Ascending aorta (tissue), 2 donors: ENCODE measurements around the gene RNPS1. TPM values are rescaled to one million over a fixed set of nuclear protein-coding genes. Genes with fewer than 3 reads are reported as not detected.

Source experiments
- DNase-seq, 2 donors: peaks; one replicate each; pipeline ENCODE4 v3.0.0-alpha.2; 2019; ENCODE audit warnings: low spot score in 2 of 2
- H3K27ac ChIP-seq, 2 donors: fragments of 200-600 bp; sonication (generic); one replicate each; pipeline ENCODE4 v1.5.1; 2016 to 2017; ENCODE audit warnings: mild to moderate bottlenecking in 1 of 2
- H3K27me3 ChIP-seq: fragments of 200-600 bp; sonication (generic); one replicate; pipeline ENCODE4 v1.5.1; 2017
- H3K36me3 ChIP-seq, 2 donors: fragments of 200-600 bp; sonication (generic); one replicate each; pipeline ENCODE4 v1.5.1; 2016
- H3K4me1 ChIP-seq, 2 donors: fragments of 200-600 bp; sonication (generic); one replicate each; pipeline ENCODE4 v1.5.1; 2016 to 2017; ENCODE audit warnings: mild to moderate bottlenecking in 1 of 2
- H3K4me3 ChIP-seq, 2 donors: fragments of 200-600 bp; sonication (generic); one replicate each; pipeline ENCODE4 v1.5.1; 2016 to 2017; ENCODE audit warnings: mild to moderate bottlenecking in 1 of 2
- H3K9me3 ChIP-seq, 2 donors: fragments of 200-600 bp; sonication (generic); one replicate each; pipeline ENCODE4 v1.5.1; 2016
- intact Hi-C: fragments of 100-400 bp; cut with DNase I; formaldehyde crosslinking; loops from one replicate; pipeline ENCODE4 v1.15.1; 2023
- total RNA-seq: library from RNA; depleted of rRNA; stranded (reverse); fragments of >200 nt; gene quantifications from one replicate; pipeline ENCODE4 v1.1.0, GENCODE V29; 2016
- TF ChIP-seq, protein P1 (sequence below), 3 experiments: fragments of 200-600 bp in 2 of 3; fragments of 450-650 bp in 1 of 3; sonication (generic) in 2 of 3; IDR thresholded peaks; one replicate each; pipeline ENCODE4 v1.5.1; 2016 to 2019; ENCODE audit warnings: antibody characterized with exemption in 3 of 3, mild to moderate bottlenecking in 1 of 3, moderate library complexity in 1 of 3

The RNPS1 gene, protein sequence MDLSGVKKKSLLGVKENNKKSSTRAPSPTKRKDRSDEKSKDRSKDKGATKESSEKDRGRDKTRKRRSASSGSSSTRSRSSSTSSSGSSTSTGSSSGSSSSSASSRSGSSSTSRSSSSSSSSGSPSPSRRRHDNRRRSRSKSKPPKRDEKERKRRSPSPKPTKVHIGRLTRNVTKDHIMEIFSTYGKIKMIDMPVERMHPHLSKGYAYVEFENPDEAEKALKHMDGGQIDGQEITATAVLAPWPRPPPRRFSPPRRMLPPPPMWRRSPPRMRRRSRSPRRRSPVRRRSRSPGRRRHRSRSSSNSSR
- total RNA-seq = 134 TPM

- TF ChIP-seq, protein P1, sequence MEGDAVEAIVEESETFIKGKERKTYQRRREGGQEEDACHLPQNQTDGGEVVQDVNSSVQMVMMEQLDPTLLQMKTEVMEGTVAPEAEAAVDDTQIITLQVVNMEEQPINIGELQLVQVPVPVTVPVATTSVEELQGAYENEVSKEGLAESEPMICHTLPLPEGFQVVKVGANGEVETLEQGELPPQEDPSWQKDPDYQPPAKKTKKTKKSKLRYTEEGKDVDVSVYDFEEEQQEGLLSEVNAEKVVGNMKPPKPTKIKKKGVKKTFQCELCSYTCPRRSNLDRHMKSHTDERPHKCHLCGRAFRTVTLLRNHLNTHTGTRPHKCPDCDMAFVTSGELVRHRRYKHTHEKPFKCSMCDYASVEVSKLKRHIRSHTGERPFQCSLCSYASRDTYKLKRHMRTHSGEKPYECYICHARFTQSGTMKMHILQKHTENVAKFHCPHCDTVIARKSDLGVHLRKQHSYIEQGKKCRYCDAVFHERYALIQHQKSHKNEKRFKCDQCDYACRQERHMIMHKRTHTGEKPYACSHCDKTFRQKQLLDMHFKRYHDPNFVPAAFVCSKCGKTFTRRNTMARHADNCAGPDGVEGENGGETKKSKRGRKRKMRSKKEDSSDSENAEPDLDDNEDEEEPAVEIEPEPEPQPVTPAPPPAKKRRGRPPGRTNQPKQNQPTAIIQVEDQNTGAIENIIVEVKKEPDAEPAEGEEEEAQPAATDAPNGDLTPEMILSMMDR (IDR thresholded peaks at IDR 0.05) = no peak
- Histone ChIP-seq H3K27me3 (no peaks in the 10 kb centered on the region), H3K4me3 (peak within 1 kb of the TSS; percentile 63 to 92), H3K4me1 (peaks cover 10 to 21% of the 10 kb centered on the region in 2 donors), H3K9me3 (no peaks in the 10 kb centered on the region), H3K36me3 (peaks cover 9 to 13% of the 10 kb centered on the region in 2 donors), H3K27ac (peak within 1 kb of the TSS; percentile 95 to 98)
- intact Hi-C loops = loop anchor here (1.0 to 10.0 kb wide), 6 partner anchors 17 to 754 kb away; partner anchors contain the start of genes ATP6V0C, CCNF, E4F1 and ECI1
- peak; percentile 77 to 98 for DNase-seq
Observed at GRCh38 chr16:2267913-2268666, at the start of gene RNPS1. Gene RNPS1, minus strand, starts transcription at chr16:2268126. Its CDS starts 3,483 bp downstream, at chr16:2264643.

- Histone ChIP-seq H3K9me3 (no peaks in the 10 kb centered on the region), H3K4me1 (no peaks in the 10 kb centered on the region), H3K27me3 (no peaks in the 10 kb centered on the region), H3K27ac (no peak overlapping the region), H3K36me3 (peaks cover 17 to 42% of the 10 kb centered on the region in 2 donors), H3K4me3 (no peak overlapping the region)
- TF ChIP-seq, protein P1 (IDR thresholded peaks at IDR 0.05) = no peak
- intact Hi-C loops = no loop called here
- no peak for DNase-seq
Observed at GRCh38 chr16:2317231-2318020, 49.5 kb upstream of the RNPS1 start.

- Histone ChIP-seq H3K27me3 (no peaks in the 10 kb centered on the region), H3K4me1 (no peaks in the 10 kb centered on the region), H3K27ac (no peak overlapping the region), H3K9me3 (no peaks in the 10 kb centered on the region), H3K36me3 (peaks cover 14 to 27% of the 10 kb centered on the region in 2 donors), H3K4me3 (no peak overlapping the region)
- TF ChIP-seq, protein P1 (IDR thresholded peaks at IDR 0.05) = no peak
- DNase-seq = no peak
- intact Hi-C loops = no loop called here
Observed at GRCh38 chr16:2308089-2308962, 40.4 kb upstream of the RNPS1 start.

GRCh38 chr16:2299915-2300192, 31.9 kb upstream of the RNPS1 start:
- intact Hi-C loops = no loop called here
- Histone ChIP-seq H3K27me3 (no peaks in the 10 kb centered on the region), H3K27ac (no peak overlapping the region), H3K9me3 (no peaks in the 10 kb centered on the region), H3K4me3 (no peak overlapping the region), H3K36me3 (peaks cover 33 to 45% of the 10 kb centered on the region in 2 donors), H3K4me1 (no peaks in the 10 kb centered on the region)
- TF ChIP-seq, protein P1 (IDR thresholded peaks at IDR 0.05) = no peak
- no peak for DNase-seq
